Measurements from ENCODE around the gene POLR1E.

DNA sequence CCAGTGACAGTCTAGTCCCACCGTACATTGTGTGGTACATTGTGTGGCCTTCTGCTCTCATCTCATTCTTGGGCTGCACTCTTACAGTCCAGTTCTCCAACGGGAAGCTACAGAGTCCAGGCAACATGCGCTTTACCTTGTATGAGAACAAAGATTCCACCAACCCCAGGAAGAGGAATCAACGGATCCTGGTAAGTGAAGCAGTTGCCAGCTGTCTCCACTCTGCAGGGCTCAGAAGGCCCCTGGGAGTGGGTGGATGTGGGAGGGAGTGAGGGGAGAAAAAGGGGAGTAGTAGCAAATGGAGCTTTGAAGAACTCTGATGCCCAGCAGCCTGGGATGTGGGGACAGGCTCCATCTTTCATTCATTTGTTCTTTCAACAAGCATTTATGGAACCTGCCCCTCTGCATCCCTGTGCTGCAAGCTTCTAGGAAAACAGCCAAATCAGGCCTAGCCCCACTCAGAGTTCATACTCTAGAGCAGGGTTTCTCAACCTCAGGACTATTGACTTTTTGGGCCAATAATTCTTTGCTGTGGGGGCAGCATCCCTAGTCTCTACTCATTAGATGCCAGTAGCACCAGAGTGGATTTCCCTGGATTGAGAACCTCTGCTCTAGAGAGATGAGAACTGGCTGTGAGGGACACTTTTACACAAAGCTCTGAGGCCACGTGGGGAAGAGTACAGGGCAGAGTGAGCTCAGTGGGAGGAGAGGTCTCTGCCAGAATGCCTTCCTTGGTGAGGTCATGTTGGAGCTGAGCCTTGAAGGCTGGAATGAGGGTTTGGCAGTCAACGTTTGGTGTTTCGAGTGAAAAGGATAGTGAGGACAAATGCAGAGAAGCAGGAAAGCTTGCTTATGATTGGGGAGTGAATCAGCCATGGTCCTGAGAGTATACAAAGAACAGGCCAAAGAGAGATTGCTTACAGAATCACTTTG lies 1.1 kb downstream of the POLR1E start:
- no peak for TF ChIP-seq CTCF (IDR thresholded peaks at IDR 0.05; ENCODE audit: insufficient read depth, low read length)
- no peak for TF ChIP-seq POLR2AphosphoS5 (IDR thresholded peaks at IDR 0.05; ENCODE audit: low read depth)
- TF ChIP-seq GABPA (IDR thresholded peaks at IDR 0.05; ENCODE audit: low read depth): no peak
- no peak for TF ChIP-seq REST (IDR thresholded peaks at IDR 0.05; ENCODE audit: insufficient replicate concordance, low read depth)

All from HL-60 (cell line).